SK-N-SH treated with all-trans-retinoic acid at 6 μM for 48 hours (cell line): ENCODE measurements around the gene DYSF.

Experiments used
- ATAC-seq: fragments of 200-7000 bp; cut with Tn5 transposase; 3 replicates; pipeline ENCODE4 v1.9.1; 2020; ENCODE audit warnings: mild to moderate bottlenecking, moderate library complexity
- ARNTL ChIP-seq: fragments of 450-650 bp; formaldehyde crosslinking; IDR thresholded peaks from 2 replicates; pipeline ENCODE4 v1.5.0; 2020; ENCODE audit warnings: low read depth, mild to moderate bottlenecking, moderate library complexity, borderline replicate concordance
- BACH2 ChIP-seq: fragments of 250-450 bp; sonication (Bioruptor Pico); IDR thresholded peaks from 2 replicates; pipeline ENCODE4 v1.9.0; 2021; ENCODE audit warnings: mild to moderate bottlenecking, borderline replicate concordance
- CREB5 ChIP-seq: fragments of 250-450 bp; sonication (Bioruptor Pico); IDR thresholded peaks from 2 replicates; pipeline ENCODE4 v1.5.1; 2020; ENCODE audit warnings: low read depth, mild to moderate bottlenecking, moderate library complexity
- CSDC2 ChIP-seq: fragments of 250-450 bp; sonication (Bioruptor Pico); IDR thresholded peaks from 2 replicates; pipeline ENCODE4 v1.5.0; 2020; ENCODE audit warnings: mild to moderate bottlenecking, moderate library complexity
- ESRRG ChIP-seq: fragments of 250-450 bp; sonication (Bioruptor Pico); IDR thresholded peaks from 2 replicates; pipeline ENCODE4 v1.6.1; 2021; ENCODE audit warnings: mild to moderate bottlenecking
- GLIS3 ChIP-seq: fragments of 250-450 bp; sonication (Bioruptor Pico); IDR thresholded peaks from 2 replicates; pipeline ENCODE4 v1.5.0; 2020; ENCODE audit warnings: mild to moderate bottlenecking, moderate library complexity
- OSR1 ChIP-seq: fragments of 250-450 bp; sonication (Bioruptor Pico); IDR thresholded peaks from 2 replicates; pipeline ENCODE4 v1.8.0; 2022; ENCODE audit warnings: moderate library complexity, mild to moderate bottlenecking, inconsistent platforms
- PATZ1 ChIP-seq: fragments of 250-450 bp; sonication (Bioruptor Pico); IDR thresholded peaks from 2 replicates; pipeline ENCODE4 v1.8.0; 2020; ENCODE audit warnings: mild to moderate bottlenecking, moderate library complexity, borderline replicate concordance
- POU6F1 ChIP-seq: fragments of 250-450 bp; sonication (Bioruptor Pico); IDR thresholded peaks from 2 replicates; pipeline ENCODE4 v1.8.0; 2021; ENCODE audit warnings: low read depth, mild to moderate bottlenecking, moderate library complexity, borderline replicate concordance
- PPARA ChIP-seq: fragments of 250-450 bp; sonication (Bioruptor Pico); IDR thresholded peaks from 2 replicates; pipeline ENCODE4 v1.5.0; 2020; ENCODE audit warnings: mild to moderate bottlenecking, borderline replicate concordance
- RARB ChIP-seq: fragments of 250-450 bp; sonication (Bioruptor Pico); IDR thresholded peaks from 2 replicates; pipeline ENCODE4 v1.8.0; 2021; ENCODE audit warnings: mild to moderate bottlenecking, moderate library complexity
- SNAI2 ChIP-seq: fragments of 250-450 bp; sonication (Bioruptor Pico); IDR thresholded peaks from 2 replicates; pipeline ENCODE4 v1.5.0; 2020; ENCODE audit warnings: mild to moderate bottlenecking, moderate library complexity
- TCF4 ChIP-seq: fragments of 250-450 bp; sonication (Bioruptor Pico); IDR thresholded peaks from 2 replicates; pipeline ENCODE4 v1.8.0; 2021; ENCODE audit warnings: mild to moderate bottlenecking, moderate library complexity, borderline replicate concordance
- TOX ChIP-seq: fragments of 250-450 bp; sonication (Bioruptor Pico); IDR thresholded peaks from 2 replicates; pipeline ENCODE4 v1.8.0; 2021; ENCODE audit warnings: mild to moderate bottlenecking, moderate library complexity, borderline replicate concordance
- TSHZ2 ChIP-seq: fragments of 250-450 bp; sonication (Bioruptor Pico); IDR thresholded peaks from 2 replicates; pipeline ENCODE4 v1.5.0; 2020; ENCODE audit warnings: mild to moderate bottlenecking, moderate library complexity
- ZC3H10 ChIP-seq: fragments of 250-450 bp; sonication (Bioruptor Pico); IDR thresholded peaks from 2 replicates; pipeline ENCODE4 v1.5.1; 2021; ENCODE audit warnings: mild to moderate bottlenecking, moderate library complexity
- ZFP3 ChIP-seq: fragments of 250-450 bp; sonication (Bioruptor Pico); IDR thresholded peaks from 2 replicates; pipeline ENCODE4 v1.5.0; 2020; ENCODE audit warnings: mild to moderate bottlenecking, moderate library complexity
- ZFP30 ChIP-seq: fragments of 450-650 bp; formaldehyde crosslinking; IDR thresholded peaks from 2 replicates; pipeline ENCODE4 v1.5.0; 2022; ENCODE audit warnings: mild to moderate bottlenecking, moderate library complexity
- ZNF565 ChIP-seq: fragments of 450-650 bp; formaldehyde crosslinking; conservative IDR thresholded peaks from 2 replicates; pipeline ENCODE4 v1.5.0; 2020; ENCODE audit warnings: low read depth, mild to moderate bottlenecking, moderate library complexity
- ZNF70 ChIP-seq: fragments of 450-650 bp; formaldehyde crosslinking; IDR thresholded peaks from 2 replicates; pipeline ENCODE4 v1.5.0; 2020; ENCODE audit warnings: mild to moderate bottlenecking, moderate library complexity
- ZNF8 ChIP-seq: fragments of 450-650 bp; formaldehyde crosslinking; IDR thresholded peaks from 2 replicates; pipeline ENCODE4 v1.5.0; 2020; ENCODE audit warnings: mild to moderate bottlenecking, moderate library complexity

The DYSF gene

GRCh38 chr2:71609958-71610357 is 156.6 kb downstream of the DYSF start:
- TF ChIP-seq ZNF8 (no peak), ESRRG (CRISPR knock-in tag) (no peak), GLIS3 (CRISPR knock-in tag) (no peak), SNAI2 (CRISPR knock-in tag) (no peak), BACH2 (CRISPR knock-in tag) (no peak), ZFP30 (CRISPR knock-in tag) (no peak), ZNF70 (CRISPR knock-in tag) (no peak), OSR1 (CRISPR knock-in tag) (no peak), PATZ1 (no peak), CREB5 (no peak)
- peak; percentile 81 for ATAC-seq

- ATAC-seq: no peak
- TF ChIP-seq PATZ1: no peak
- no peak for TF ChIP-seq TCF4 (CRISPR knock-in tag)
- no peak for TF ChIP-seq SNAI2 (CRISPR knock-in tag)
- TF ChIP-seq PPARA (CRISPR knock-in tag): no peak
- TF ChIP-seq ZFP30 (CRISPR knock-in tag): no peak
- TF ChIP-seq CREB5: no peak
- no peak for TF ChIP-seq TSHZ2 (CRISPR knock-in tag)
These were observed 157.3 kb downstream of the DYSF start for GRCh38 chr2:71610671-71611070.

GRCh38 chr2:71611247-71611646 is 157.9 kb downstream of the DYSF start:
- no peak for TF ChIP-seq ESRRG (CRISPR knock-in tag)
- no peak for TF ChIP-seq OSR1 (CRISPR knock-in tag)
- TF ChIP-seq SNAI2 (CRISPR knock-in tag): no peak
- ATAC-seq: no peak

- TF ChIP-seq BACH2 (CRISPR knock-in tag) (no peak), POU6F1 (CRISPR knock-in tag) (no peak), ZNF565 (no peak), ZC3H10 (CRISPR knock-in tag) (no peak), PPARA (CRISPR knock-in tag) (no peak), RARB (CRISPR knock-in tag) (no peak), ZNF8 (no peak), ZFP3 (CRISPR knock-in tag) (no peak), ZNF70 (CRISPR knock-in tag) (no peak), ESRRG (CRISPR knock-in tag) (no peak), SNAI2 (CRISPR knock-in tag) (no peak), GLIS3 (CRISPR knock-in tag) (no peak), TOX (CRISPR knock-in tag) (no peak), CSDC2 (CRISPR knock-in tag) (no peak), ZFP30 (CRISPR knock-in tag) (no peak), OSR1 (CRISPR knock-in tag) (no peak), TCF4 (CRISPR knock-in tag) (no peak), PATZ1 (no peak), ARNTL (no peak)
- no peak for ATAC-seq
These were observed 158.6 kb downstream of the DYSF start for GRCh38 chr2:71611781-71612527.
